Measurements from ENCODE around the gene PRUNE1. TPM values are rescaled to one million over a fixed set of nuclear protein-coding genes. Genes with fewer than 3 reads are reported as not detected.

The PRUNE1 gene
- polyA plus RNA-seq, 1 donor from 2014 or later = 32.2 TPM

DNA sequence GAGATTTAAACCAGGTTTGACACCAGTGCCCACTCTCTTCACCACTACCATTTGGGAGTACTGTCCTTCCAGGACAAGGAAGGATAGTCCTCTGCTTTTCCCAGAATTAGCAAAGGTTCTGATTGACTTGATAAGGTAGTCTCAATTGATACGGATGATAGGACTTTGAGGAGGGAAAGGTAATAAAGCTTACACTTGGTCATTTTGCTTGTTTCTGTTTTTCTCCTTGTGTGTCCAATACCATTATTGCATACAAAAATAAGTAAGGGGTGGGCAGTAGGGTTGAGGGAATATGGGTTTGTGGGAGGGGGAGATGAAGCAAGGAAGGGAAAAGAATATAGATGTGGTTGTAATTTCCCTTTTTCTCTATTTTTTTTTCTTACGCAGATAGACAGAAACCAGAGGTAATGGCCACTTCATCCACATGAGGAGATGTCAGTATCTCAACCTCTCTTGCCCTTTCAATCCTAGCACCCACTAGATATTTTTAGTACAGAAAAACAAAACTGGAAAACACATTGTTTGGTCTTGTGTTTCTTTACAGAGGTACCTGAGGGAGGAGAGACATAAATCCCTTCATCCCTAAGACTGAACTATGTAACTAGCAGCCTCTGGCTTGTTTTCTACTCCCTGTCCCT is 41.9 kb downstream of the PRUNE1 start:
- Histone ChIP-seq H2AFZ (ENCODE audit: low read depth, low read length) (no peak overlapping the region), H3K4me3 (ENCODE audit: low read length) (peak overlapping the region; percentile 14), H4K20me1 (ENCODE audit: insufficient read depth) (no peaks in the 10 kb centered on the region), H3K79me2 (replicated peaks; ENCODE audit: insufficient read depth, low read length) (no peaks in the 10 kb centered on the region), H3K27ac (ENCODE audit: low read length) (no peak overlapping the region), H3F3A (ENCODE audit: insufficient read depth, low read length, poor library complexity, severe bottlenecking) (no peaks in the 10 kb centered on the region), H3K36me3 (ENCODE audit: insufficient read depth, low read length) (no peaks in the 10 kb centered on the region), H3K9me2 (ENCODE audit: insufficient read depth, low read length) (no peaks in the 10 kb centered on the region), H3K9ac (ENCODE audit: low read length) (no peak overlapping the region), H3K4me2 (ENCODE audit: low read length) (no peak overlapping the region), H3K9me3 (ENCODE audit: low read length) (no peaks in the 10 kb centered on the region), H3K27me3 (ENCODE audit: insufficient read depth, low read depth, low read length) (no peaks in the 10 kb centered on the region)
- no peak for TF ChIP-seq RAD21 (conservative IDR thresholded peaks at IDR 0.05)
- TF ChIP-seq, protein P1, sequence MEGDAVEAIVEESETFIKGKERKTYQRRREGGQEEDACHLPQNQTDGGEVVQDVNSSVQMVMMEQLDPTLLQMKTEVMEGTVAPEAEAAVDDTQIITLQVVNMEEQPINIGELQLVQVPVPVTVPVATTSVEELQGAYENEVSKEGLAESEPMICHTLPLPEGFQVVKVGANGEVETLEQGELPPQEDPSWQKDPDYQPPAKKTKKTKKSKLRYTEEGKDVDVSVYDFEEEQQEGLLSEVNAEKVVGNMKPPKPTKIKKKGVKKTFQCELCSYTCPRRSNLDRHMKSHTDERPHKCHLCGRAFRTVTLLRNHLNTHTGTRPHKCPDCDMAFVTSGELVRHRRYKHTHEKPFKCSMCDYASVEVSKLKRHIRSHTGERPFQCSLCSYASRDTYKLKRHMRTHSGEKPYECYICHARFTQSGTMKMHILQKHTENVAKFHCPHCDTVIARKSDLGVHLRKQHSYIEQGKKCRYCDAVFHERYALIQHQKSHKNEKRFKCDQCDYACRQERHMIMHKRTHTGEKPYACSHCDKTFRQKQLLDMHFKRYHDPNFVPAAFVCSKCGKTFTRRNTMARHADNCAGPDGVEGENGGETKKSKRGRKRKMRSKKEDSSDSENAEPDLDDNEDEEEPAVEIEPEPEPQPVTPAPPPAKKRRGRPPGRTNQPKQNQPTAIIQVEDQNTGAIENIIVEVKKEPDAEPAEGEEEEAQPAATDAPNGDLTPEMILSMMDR (IDR thresholded peaks at IDR 0.05; ENCODE audit: poor library complexity, severe bottlenecking) = no peak
- TF ChIP-seq SMC3 (conservative IDR thresholded peaks at IDR 0.05; ENCODE audit: poor library complexity) = no peak
- TF ChIP-seq EZH2 (IDR thresholded peaks at IDR 0.05; ENCODE audit: borderline replicate concordance, insufficient read depth, low read length, poor library complexity, severe bottlenecking) = no peak
- no peak for TF ChIP-seq EP300 (conservative IDR thresholded peaks at IDR 0.05; ENCODE audit: poor library complexity, severe bottlenecking)
- TF ChIP-seq POLR2AphosphoS5 (IDR thresholded peaks at IDR 0.05) = no peak

DNA sequence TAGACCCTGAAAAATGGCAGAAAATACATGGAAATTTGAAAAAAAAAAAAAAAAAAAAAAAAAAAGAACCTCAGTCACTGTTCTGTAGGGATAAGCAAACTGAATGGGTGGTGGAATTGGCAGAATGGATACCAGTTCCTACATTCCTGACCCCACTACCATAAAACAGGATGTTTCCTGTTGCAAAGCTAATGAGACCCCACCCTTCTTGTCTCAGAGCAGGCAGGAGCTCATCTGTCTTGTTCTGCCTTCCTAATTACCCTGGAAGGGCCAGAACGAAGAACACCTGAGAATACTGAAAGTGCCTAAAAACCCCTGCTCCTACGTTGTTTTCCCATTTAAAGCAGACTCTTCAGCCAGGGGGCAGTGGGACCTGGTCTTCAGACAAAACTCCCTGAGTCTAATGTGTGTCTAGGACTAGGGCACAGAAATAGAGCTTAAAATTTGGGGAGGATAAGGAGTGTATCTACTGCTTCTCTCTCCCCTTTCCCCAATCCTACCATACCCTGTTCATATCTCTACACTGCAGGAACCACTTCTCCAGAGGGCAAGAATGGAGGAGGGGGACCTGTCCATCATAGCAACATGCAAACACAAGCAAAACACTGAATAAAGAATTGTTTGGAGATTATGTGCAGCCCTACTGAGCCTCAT is 43.2 kb downstream of the PRUNE1 start:
- H3K9me2 ChIP-seq (ENCODE audit: insufficient read depth, low read length) = no peaks in the 10 kb centered on the region
- H3K36me3 ChIP-seq (ENCODE audit: insufficient read depth, low read length) = peaks cover 4% of the 10 kb centered on the region
- no peaks in the 10 kb centered on the region for H3K9me3 ChIP-seq (ENCODE audit: low read length)
- no peak overlapping the region for H2AFZ ChIP-seq (ENCODE audit: low read depth, low read length)
- no peak overlapping the region for H3K4me3 ChIP-seq (ENCODE audit: low read length)
- H3F3A ChIP-seq (ENCODE audit: insufficient read depth, low read length, poor library complexity, severe bottlenecking) = no peaks in the 10 kb centered on the region
- TF ChIP-seq EP300 (conservative IDR thresholded peaks at IDR 0.05; ENCODE audit: poor library complexity, severe bottlenecking) = no peak
- H3K79me2 ChIP-seq (replicated peaks; ENCODE audit: insufficient read depth, low read length) = peaks cover 6% of the 10 kb centered on the region
- H3K27ac ChIP-seq (ENCODE audit: low read length) = no peak overlapping the region
- H4K20me1 ChIP-seq (ENCODE audit: insufficient read depth) = no peaks in the 10 kb centered on the region
- no peaks in the 10 kb centered on the region for H3K27me3 ChIP-seq (ENCODE audit: insufficient read depth, low read depth, low read length)
- no peak overlapping the region for H3K9ac ChIP-seq (ENCODE audit: low read length)
- H3K4me2 ChIP-seq (ENCODE audit: low read length) = no peak overlapping the region

DNA sequence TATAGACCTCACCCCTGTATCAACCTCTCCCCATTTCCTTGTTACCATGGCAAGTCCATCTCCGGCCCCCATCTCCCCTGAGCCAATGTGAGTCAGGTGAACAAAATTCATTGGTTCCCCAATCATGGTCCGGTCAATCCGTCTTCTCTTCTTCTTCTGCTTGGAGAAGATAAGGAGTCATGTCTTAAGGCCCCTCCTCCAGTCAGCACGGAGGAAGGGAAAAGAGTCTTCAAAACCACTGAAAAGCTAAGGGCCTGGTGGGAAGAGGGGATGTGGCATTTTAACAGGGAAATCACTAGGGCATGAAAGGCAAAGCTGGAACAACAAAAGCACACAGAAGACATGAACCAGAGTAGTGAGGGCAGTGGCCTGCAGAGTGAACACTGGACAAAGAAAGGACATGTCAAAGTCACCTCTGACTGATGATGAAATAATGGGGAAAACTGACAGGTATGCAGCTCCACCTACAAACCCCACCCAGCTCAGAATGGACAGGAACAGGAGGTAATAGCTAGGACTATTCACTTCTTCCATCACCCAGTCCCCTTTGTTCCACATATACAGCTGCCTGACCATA is 46.8 kb downstream of the PRUNE1 start:
- H2AFZ ChIP-seq (ENCODE audit: low read depth, low read length) = no peak overlapping the region
- H3K27ac ChIP-seq (ENCODE audit: low read length) = no peak overlapping the region
- no peaks in the 10 kb centered on the region for H4K20me1 ChIP-seq (ENCODE audit: insufficient read depth)
- H3K4me3 ChIP-seq (ENCODE audit: low read length) = no peak overlapping the region
- H3K36me3 ChIP-seq (ENCODE audit: insufficient read depth, low read length) = peaks cover 4% of the 10 kb centered on the region
- H3K9ac ChIP-seq (ENCODE audit: low read length) = no peak overlapping the region
- no peaks in the 10 kb centered on the region for H3K9me2 ChIP-seq (ENCODE audit: insufficient read depth, low read length)
- no peaks in the 10 kb centered on the region for H3K27me3 ChIP-seq (ENCODE audit: insufficient read depth, low read depth, low read length)
- no peak overlapping the region for H3K4me2 ChIP-seq (ENCODE audit: low read length)
- H3K79me2 ChIP-seq (replicated peaks; ENCODE audit: insufficient read depth, low read length) = peaks cover 36% of the 10 kb centered on the region
- no peaks in the 10 kb centered on the region for H3K9me3 ChIP-seq (ENCODE audit: low read length)
- no peak for TF ChIP-seq POLR2AphosphoS5 (IDR thresholded peaks at IDR 0.05)
- no peak for TF ChIP-seq TAF1 (IDR thresholded peaks at IDR 0.05; ENCODE audit: low read depth)
- TF ChIP-seq EP300 (conservative IDR thresholded peaks at IDR 0.05; ENCODE audit: poor library complexity, severe bottlenecking) = no peak
- no peak for TF ChIP-seq EZH2 (IDR thresholded peaks at IDR 0.05; ENCODE audit: borderline replicate concordance, insufficient read depth, low read length, poor library complexity, severe bottlenecking)
- TF ChIP-seq SMC3 (conservative IDR thresholded peaks at IDR 0.05; ENCODE audit: poor library complexity) = no peak
- TF ChIP-seq, protein P2, sequence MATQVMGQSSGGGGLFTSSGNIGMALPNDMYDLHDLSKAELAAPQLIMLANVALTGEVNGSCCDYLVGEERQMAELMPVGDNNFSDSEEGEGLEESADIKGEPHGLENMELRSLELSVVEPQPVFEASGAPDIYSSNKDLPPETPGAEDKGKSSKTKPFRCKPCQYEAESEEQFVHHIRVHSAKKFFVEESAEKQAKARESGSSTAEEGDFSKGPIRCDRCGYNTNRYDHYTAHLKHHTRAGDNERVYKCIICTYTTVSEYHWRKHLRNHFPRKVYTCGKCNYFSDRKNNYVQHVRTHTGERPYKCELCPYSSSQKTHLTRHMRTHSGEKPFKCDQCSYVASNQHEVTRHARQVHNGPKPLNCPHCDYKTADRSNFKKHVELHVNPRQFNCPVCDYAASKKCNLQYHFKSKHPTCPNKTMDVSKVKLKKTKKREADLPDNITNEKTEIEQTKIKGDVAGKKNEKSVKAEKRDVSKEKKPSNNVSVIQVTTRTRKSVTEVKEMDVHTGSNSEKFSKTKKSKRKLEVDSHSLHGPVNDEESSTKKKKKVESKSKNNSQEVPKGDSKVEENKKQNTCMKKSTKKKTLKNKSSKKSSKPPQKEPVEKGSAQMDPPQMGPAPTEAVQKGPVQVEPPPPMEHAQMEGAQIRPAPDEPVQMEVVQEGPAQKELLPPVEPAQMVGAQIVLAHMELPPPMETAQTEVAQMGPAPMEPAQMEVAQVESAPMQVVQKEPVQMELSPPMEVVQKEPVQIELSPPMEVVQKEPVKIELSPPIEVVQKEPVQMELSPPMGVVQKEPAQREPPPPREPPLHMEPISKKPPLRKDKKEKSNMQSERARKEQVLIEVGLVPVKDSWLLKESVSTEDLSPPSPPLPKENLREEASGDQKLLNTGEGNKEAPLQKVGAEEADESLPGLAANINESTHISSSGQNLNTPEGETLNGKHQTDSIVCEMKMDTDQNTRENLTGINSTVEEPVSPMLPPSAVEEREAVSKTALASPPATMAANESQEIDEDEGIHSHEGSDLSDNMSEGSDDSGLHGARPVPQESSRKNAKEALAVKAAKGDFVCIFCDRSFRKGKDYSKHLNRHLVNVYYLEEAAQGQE (IDR thresholded peaks at IDR 0.05; ENCODE audit: borderline replicate concordance) = no peak
- no peaks in the 10 kb centered on the region for H3F3A ChIP-seq (ENCODE audit: insufficient read depth, low read length, poor library complexity, severe bottlenecking)

Data from neural cell (in vitro differentiated cells).